GM13976 (cell line): ENCODE measurements around the gene LTBP3.

ENCODE experiments used
- DNase-seq: peaks from one replicate; pipeline ENCODE4 v3.0.0; 2012; ENCODE audit warnings: low spot score
- in situ Hi-C: fragments of 300-500 bp; cut with MboI; formaldehyde crosslinking; loops from one replicate; pipeline ENCODE4 v1.12.0; 2022; ENCODE audit warnings: low sequenced_read_pairs, mixed read lengths, inconsistent platforms; ENCODE audit not compliant: unreplicated experiment
- TF ChIP-seq, protein P1 (sequence below): IDR thresholded peaks from 2 replicates; pipeline ENCODE4 v1.5.1; 2012; ENCODE audit warnings: borderline replicate concordance, mild to moderate bottlenecking; ENCODE audit not compliant: insufficient read depth; ENCODE audit errors: extremely low read depth, missing control alignments, control extremely low read depth

Gene LTBP3

DNA sequence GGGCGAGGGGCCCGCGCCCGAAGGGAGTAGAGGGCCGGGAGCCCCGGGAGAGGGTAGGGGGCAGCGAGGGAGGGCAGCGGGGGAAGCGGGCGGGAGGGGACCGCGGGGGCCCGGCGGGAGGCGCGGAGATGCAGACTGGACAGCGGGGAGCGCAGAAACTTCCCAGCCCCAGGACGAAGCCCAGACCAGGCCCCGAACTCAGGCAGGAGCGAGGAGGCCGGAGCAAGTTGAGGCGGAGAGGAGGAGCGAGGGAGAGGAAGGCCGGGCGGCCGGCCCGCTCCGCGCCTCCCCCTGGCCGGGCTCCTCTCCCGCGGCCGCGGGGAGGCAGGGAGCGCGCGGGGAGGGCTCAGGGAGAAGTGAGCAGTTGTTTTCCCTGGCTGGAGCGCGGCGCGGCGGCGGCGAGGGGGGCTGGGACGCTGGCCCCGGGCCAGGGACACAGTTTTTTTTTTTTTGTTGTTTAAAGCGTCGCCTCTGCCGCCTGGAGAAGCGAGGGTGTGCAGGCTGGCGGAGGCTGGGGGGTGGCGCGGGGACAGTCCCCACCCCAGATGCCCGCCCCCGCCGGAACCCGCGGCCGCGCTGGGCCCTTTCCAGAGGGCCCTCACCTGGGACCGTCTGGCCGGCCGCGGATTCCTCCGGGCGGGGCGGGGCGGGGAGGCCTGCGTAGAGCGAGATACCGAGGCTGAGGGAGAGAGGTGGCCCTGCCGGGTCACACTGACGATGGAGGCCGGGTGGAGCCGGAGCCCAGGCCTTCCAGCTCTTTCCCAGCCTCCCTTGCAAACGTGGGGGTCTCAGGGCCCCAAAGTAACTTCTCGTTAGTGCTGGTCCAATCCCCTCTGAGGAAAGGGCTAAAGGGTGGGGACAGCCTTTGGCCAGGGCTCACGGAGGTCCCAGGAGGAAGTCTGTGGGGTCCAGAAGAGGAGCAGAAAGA, at the start of gene LTBP3:
Gene LTBP3 (minus strand): TSS at position 358 of the 928 bp plus-strand sequence. CDS start 400 bp downstream, outside the sequence.
- in situ Hi-C loops, result no loop called here
- peak; percentile 80 for DNase-seq

DNA sequence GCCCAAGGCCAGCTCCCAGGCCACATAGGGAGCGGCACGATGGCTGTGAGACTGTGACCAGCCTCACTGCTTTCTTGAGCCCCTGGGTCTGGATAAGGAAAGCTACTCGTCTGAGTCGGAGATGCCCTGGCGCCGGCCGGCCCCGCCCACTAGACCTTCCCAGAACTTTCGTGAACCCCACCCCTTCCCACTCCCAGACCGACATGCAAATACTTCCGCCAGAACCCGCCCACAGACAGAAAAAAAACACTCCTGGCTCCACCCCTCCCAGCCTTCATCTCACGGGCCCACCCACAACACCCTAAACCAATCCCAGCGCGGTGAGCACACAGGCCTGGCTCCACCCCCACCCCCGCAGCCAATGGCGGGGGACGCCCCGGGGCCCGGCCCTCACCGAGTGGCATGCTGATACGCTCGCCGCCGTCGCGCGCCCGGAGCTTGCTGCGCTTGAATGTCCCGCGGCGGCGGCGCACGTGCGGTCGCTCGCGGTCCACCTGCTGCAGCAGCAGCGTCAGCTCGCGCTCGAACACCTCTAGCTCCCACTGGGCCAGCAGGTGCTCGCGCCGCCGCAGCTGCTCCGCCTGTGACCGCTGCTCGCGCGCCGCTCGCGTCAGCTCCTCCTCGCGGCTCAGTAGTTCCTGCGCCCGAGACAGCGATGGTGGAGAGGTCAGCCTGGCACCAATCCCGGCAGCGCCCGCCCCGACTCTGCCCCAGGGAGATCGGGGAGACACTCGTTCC, 48.9 kb upstream of the LTBP3 start:
- DNase-seq, result no peak
- in situ Hi-C loops, result no loop called here
- TF ChIP-seq, protein P1, sequence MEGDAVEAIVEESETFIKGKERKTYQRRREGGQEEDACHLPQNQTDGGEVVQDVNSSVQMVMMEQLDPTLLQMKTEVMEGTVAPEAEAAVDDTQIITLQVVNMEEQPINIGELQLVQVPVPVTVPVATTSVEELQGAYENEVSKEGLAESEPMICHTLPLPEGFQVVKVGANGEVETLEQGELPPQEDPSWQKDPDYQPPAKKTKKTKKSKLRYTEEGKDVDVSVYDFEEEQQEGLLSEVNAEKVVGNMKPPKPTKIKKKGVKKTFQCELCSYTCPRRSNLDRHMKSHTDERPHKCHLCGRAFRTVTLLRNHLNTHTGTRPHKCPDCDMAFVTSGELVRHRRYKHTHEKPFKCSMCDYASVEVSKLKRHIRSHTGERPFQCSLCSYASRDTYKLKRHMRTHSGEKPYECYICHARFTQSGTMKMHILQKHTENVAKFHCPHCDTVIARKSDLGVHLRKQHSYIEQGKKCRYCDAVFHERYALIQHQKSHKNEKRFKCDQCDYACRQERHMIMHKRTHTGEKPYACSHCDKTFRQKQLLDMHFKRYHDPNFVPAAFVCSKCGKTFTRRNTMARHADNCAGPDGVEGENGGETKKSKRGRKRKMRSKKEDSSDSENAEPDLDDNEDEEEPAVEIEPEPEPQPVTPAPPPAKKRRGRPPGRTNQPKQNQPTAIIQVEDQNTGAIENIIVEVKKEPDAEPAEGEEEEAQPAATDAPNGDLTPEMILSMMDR, result no peak

More for the DNA sequence above, at the start of gene LTBP3:
- TF ChIP-seq, protein P1, result no peak

DNA sequence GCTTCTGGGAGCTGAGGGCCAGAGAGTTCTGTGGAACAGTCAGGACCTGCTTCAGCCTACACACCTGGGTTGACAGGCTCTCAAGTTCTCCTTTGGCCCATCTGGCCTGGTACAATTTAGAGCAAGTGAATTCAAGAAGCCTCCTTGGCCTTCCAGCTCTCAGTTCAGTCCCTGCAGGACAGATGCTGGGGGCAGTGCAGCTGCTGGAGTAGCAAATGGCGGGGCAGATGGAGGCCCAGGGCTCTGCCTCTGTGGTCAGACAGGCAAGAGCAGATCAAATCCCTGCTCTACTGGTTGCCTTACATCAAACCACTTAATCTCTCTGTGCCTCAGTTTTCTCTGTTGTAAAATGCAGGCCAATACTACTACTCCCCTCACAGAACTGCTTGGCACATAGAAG, 46.1 kb upstream of the LTBP3 start:
- no peak for DNase-seq
- in situ Hi-C loops, result no loop called here
- TF ChIP-seq, protein P1, result no peak

DNA sequence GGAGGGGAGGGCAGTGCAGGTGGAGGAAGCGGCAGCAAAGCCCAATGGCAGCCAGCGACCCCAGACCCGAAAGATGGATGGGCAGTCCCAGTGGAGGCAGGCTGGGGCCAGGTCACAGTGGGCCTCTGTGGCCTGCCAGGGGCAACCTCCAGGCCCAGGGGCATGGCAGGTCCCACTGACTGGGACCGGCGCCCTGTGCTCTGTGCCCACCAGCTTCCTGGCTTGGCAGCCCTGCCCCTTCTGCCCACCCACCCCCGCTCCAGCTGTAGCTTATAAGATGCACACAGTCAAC, 41.7 kb upstream of the LTBP3 start:
- no peak for DNase-seq
- in situ Hi-C loops, result no loop called here
- TF ChIP-seq, protein P1, result no peak

DNA sequence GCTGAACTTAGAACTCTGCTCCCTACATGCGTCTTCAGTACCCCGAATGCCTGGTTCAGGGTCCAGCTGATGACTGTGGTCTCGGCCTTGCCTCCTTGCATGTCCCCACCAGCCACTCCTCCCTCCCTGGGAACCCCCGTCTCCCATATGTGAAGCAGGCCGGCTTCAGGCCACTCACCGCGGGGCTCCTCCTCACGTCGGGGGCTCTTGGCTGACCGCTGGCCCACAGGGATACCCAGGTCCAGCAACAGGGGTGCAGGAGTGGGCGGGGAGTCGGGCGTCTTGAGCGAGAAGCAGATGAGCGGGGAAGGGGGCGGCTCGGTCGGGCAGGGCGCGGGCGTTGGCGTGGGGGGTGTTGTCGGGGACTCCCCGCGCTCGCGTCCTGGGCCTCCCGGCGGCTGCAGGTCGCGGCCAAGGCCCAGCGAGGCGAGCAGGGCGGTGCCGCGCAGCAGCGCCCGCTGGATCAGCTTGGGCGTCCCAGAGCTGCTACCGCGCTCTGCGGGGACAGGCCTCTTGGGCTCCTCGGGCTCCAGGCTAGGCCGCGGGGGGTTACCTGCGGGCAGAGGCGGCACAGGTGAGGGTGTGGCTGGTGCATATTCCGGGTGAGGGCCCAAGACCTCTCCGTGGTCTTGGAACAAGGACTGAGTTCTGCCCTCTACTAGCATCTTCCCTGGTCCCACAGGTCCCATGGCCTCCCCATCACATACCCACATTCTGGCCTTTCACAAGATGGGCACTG, 41.2 kb upstream of the LTBP3 start:
- in situ Hi-C loops, result no loop called here
- TF ChIP-seq, protein P1, result no peak
- DNase-seq, result no peak

DNA sequence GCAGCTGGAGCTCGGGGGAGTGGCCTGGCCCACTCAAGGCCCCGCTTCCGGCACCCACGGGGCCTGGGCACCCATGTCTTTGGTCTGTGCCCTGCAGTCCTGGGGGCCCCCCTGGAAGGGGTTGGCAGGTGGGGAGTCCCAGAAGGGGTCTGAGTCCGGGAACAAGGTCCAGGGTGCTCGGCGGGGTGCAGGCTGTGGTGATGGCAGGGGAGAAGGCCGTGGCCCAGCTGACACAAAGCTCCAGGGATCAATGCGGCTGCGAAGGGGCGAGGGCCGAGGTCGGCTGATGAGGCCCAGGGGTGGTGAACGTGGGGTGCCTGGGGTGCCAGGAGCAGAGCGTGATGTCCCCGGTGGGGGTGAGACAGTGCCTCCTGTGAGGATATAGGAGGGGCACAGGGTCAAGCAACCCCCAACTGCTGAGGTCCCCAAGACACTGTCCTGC, 40.1 kb upstream of the LTBP3 start:
- DNase-seq, result no peak
- in situ Hi-C loops, result no loop called here
- TF ChIP-seq, protein P1, result no peak
